Osteocyte (in vitro differentiated cells): ENCODE data around the gene EPHA2. TPM values are rescaled to one million over a fixed set of nuclear protein-coding genes. Genes with fewer than 3 reads are reported as not detected.
A peak's percentile ranks its signal among the peaks of the same experiment; 100 is the strongest.
"Not testable (repeated sequence)": the region's sequence is repeated elsewhere in the genome, so short reads cannot be mapped to it uniquely, and the experiment has no call there.

Source experiments
- DNase-seq: peaks from one replicate; pipeline ENCODE4 v3.0.0; 2021; ENCODE audit warnings: mixed read lengths; ENCODE audit not compliant: unreplicated experiment; ENCODE audit errors: extremely low spot score
- H3K27ac Mint-ChIP-seq: one replicate; pipeline ENCODE4 v1.8.0; 2021; ENCODE audit warnings: mild to moderate bottlenecking, mixed read lengths; ENCODE audit not compliant: unreplicated experiment
- H3K27me3 Mint-ChIP-seq: one replicate; pipeline ENCODE4 v1.8.0; 2021; ENCODE audit warnings: mixed read lengths; ENCODE audit not compliant: unreplicated experiment
- H3K36me3 Mint-ChIP-seq: one replicate; pipeline ENCODE4 v1.8.0; 2021; ENCODE audit warnings: mixed read lengths; ENCODE audit not compliant: unreplicated experiment
- H3K4me1 Mint-ChIP-seq: one replicate; pipeline ENCODE4 v1.8.0; 2021; ENCODE audit warnings: mixed read lengths; ENCODE audit not compliant: unreplicated experiment
- H3K4me3 Mint-ChIP-seq: one replicate; pipeline ENCODE4 v1.8.0; 2021; ENCODE audit warnings: mild to moderate bottlenecking, moderate library complexity, mixed read lengths; ENCODE audit not compliant: unreplicated experiment
- H3K9me3 Mint-ChIP-seq: one replicate; pipeline ENCODE4 v1.8.0; 2021; ENCODE audit warnings: mixed read lengths; ENCODE audit not compliant: unreplicated experiment
- total RNA-seq: library from RNA; stranded (reverse); gene quantifications from 2 replicates; pipeline ENCODE4 v1.2.1, GENCODE V29; 2021
- TF ChIP-seq, protein P1 (sequence below): fragments of 200-600 bp; sonication (generic); IDR thresholded peaks from 2 replicates; pipeline ENCODE4 v1.5.0; 2021; ENCODE audit warnings: antibody characterized with exemption, mild to moderate bottlenecking, moderate library complexity

EPHA2 gene
- total RNA-seq, 1 donor from 2014 or later, result 152 TPM

DNA sequence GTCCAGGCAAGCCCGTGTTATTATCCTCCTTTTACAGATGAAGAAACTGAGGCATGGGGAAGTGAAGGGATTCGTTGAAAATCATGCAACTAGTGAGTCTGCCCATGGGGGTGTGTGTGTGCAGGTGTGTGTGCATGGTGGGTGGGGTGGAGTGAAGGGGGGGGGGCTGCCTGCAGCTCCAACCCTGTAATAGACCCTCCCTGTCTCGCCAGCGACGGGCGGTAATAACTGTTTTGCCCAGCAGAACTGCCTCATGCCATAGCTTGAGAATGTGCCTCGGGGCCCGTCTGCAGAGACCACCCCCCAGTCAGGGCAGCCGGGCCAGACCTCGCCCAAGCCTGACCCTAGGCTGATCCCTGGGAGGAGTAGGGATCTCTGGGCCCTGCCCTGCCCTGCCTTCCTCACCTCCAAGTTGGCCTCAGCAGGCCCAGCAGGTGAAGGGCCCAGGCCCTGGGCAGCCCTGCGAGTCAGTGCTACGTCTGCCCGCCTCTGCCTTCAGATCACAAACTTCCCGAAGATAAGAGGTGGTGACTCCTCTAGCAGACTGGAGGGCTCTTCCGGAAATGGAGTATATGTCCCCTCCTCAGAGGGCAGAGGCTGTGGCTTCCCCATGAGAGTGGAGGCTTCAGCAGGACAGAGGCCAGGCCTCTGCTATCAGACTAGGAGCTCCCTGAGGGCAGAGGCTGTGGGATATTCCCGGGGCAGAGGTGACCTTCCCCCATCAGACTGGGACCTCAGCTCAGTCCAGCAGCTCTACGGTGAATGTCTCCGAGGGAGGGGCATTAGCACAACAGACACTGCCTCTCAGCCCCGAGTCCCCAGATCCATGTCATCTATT, 15.7 kb upstream of the EPHA2 start:
- TF ChIP-seq, protein P1, sequence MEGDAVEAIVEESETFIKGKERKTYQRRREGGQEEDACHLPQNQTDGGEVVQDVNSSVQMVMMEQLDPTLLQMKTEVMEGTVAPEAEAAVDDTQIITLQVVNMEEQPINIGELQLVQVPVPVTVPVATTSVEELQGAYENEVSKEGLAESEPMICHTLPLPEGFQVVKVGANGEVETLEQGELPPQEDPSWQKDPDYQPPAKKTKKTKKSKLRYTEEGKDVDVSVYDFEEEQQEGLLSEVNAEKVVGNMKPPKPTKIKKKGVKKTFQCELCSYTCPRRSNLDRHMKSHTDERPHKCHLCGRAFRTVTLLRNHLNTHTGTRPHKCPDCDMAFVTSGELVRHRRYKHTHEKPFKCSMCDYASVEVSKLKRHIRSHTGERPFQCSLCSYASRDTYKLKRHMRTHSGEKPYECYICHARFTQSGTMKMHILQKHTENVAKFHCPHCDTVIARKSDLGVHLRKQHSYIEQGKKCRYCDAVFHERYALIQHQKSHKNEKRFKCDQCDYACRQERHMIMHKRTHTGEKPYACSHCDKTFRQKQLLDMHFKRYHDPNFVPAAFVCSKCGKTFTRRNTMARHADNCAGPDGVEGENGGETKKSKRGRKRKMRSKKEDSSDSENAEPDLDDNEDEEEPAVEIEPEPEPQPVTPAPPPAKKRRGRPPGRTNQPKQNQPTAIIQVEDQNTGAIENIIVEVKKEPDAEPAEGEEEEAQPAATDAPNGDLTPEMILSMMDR, result no peak
- Mint-ChIP-seq H3K36me3 (no peaks in the 10 kb centered on the region), H3K4me1 (peaks cover 63% of the 10 kb centered on the region), H3K9me3 (no peaks in the 10 kb centered on the region), H3K4me3 (no peak overlapping the region), H3K27ac (no peak overlapping the region), H3K27me3 (no peaks in the 10 kb centered on the region)
- DNase-seq, result no peak

DNA sequence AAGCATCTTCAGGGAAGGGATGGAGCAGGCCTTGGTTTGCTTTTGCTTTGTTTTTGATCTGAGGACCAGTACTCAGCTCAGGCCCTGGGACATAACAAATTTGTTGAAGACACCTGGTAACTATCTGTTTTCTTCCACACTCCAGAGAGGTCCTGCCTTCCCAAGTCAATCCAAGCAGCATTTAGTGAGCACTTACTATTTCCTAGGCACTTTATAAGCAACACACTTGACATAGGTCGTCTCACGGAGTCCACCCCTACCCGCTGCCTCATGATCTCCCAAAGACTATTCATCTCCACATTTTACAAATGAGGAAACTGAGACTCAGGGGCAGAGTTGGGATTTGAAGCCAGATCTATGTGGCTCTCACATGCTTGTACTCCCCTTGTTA, 14.4 kb upstream of the EPHA2 start:
- H3K9me3 Mint-ChIP-seq, result no peaks in the 10 kb centered on the region
- H3K36me3 Mint-ChIP-seq, result no peaks in the 10 kb centered on the region
- H3K4me1 Mint-ChIP-seq, result peaks cover 62% of the 10 kb centered on the region

GRCh38 chr1:16168622-16169360, 12.9 kb upstream of the EPHA2 start:
- Mint-ChIP-seq H3K9me3 (no peaks in the 10 kb centered on the region), H3K27ac (no peak overlapping the region), H3K4me3 (peak overlapping the region; percentile 32), H3K4me1 (peaks cover 61% of the 10 kb centered on the region), H3K36me3 (no peaks in the 10 kb centered on the region), H3K27me3 (no peaks in the 10 kb centered on the region)
- TF ChIP-seq, protein P1, result no peak
- DNase-seq, result no peak

More for the DNA sequence above, 14.4 kb upstream of the EPHA2 start:
- H3K4me3 Mint-ChIP-seq, result no peak overlapping the region
- TF ChIP-seq, protein P1, result no peak
- DNase-seq, result no peak
- no peaks in the 10 kb centered on the region for H3K27me3 Mint-ChIP-seq
- no peak overlapping the region for H3K27ac Mint-ChIP-seq

DNA sequence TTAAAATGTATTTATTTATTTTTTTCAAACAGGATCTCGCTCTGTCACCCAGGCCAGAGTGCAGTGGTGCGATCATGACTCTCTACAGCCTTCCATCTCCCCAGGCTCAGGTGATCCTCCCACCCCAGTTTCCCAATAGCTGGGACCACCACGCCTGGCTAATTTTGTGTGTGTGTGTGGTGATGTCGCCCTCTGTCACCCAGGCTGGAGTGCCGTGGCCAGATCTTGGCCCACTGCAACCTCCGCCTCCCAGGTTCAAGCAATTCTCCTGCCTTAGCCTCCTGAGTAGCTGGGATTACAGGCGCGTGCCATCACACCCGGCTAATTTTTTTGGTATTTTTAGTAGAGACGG, 12.3 kb upstream of the EPHA2 start:
- H3K27me3 Mint-ChIP-seq, H3K9me3 Mint-ChIP-seq, H3K36me3 Mint-ChIP-seq, H3K27ac Mint-ChIP-seq, DNase-seq: not testable (repeated sequence)
- Mint-ChIP-seq H3K4me1 (peaks cover 55% of the 10 kb centered on the region), H3K4me3 (peak overlapping the region; percentile 32)

GRCh38 chr1:16167331-16168143, 11.7 kb upstream of the EPHA2 start:
- no peaks in the 10 kb centered on the region for H3K27me3 Mint-ChIP-seq
- no peaks in the 10 kb centered on the region for H3K36me3 Mint-ChIP-seq
- H3K4me1 Mint-ChIP-seq, result peaks cover 49% of the 10 kb centered on the region
- H3K27ac Mint-ChIP-seq, result peak overlapping the region; percentile 38
- peak overlapping the region; percentile 57 for H3K4me3 Mint-ChIP-seq
- DNase-seq, result no peak
- TF ChIP-seq, protein P1, result no peak
- H3K9me3 Mint-ChIP-seq, result no peaks in the 10 kb centered on the region
